GM12875 (cell line): ENCODE measurements around the gene CSF1R.

Experiments
- H3K4me3 ChIP-seq: one replicate; pipeline ENCODE4 v1.5.1; 2011; ENCODE audit warnings: low read depth, low read length, control low read depth
- CTCF ChIP-seq: IDR thresholded peaks from 2 replicates; pipeline ENCODE4 v1.5.1; 2011; ENCODE audit warnings: low read depth, mild to moderate bottlenecking, control low read depth, inconsistent platforms, low read length, moderate library complexity, borderline replicate concordance; ENCODE audit not compliant: insufficient read depth

CSF1R gene

GRCh38 chr5:150114773-150115408, 28.5 kb upstream of the CSF1R start:
- TF ChIP-seq CTCF, result no peak
- no peak overlapping the region for H3K4me3 ChIP-seq

DNA sequence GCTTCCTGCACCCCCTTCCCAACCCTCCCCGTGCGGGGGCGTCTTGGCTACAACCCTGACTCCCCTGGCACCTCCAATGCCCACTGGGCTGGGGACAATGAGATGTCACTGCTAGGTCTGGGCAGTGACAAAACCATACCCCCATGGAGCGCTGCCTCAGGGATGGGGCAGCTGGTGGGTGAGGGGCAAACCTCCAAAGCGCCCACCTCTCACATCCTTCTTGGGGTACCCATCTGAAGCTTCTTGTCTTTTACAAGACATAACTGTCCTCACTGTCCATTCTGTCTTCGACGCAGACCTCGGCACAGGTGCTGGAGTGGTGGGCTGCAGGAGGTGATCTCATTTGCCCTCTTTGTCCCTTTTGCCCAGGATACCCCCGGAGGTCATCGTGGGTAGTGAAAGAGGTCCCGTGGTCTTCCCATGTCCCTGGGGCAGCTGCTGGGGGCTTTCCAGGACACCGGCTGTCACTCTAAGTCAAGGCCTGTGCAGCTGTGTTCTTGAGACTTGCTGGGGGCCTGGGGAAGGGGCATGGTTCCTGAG, 27.8 kb upstream of the CSF1R start:
- no peak for TF ChIP-seq CTCF
- no peak overlapping the region for H3K4me3 ChIP-seq

DNA sequence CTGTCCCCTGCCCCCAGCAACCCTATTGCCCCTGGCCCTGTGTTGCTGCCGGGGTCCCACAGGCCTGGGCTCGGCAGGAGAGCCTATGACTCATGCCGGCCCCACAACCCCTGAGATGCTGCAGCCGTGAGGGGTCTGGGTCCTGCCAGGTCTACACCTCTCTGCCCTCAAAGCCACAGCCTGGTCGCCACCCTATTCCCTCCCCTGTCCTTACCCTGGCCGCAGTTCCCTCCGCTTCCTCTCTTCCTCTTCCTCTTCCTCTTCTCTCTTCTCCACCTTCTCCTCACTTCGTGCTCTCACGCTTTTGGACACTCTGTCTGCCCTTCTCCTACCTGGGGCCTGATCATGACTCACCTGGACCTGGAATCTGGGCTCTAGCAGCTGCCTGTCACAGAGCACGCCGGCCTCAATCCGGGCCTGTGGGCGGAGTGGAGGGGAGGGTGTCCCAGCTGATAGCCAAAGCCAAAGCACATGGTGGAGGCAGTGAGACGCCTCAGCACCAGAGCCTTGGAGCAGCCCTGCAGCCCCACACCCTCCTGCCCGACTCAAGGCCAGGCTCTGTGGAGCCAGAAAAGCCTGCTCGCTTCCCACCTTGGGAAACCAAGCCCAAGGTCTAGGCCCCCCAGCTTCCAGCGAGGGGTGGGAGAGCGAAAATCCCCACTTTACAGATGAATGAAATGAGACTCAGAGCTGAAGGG, 26.8 kb upstream of the CSF1R start:
- no peak overlapping the region for H3K4me3 ChIP-seq
- no peak for TF ChIP-seq CTCF

DNA sequence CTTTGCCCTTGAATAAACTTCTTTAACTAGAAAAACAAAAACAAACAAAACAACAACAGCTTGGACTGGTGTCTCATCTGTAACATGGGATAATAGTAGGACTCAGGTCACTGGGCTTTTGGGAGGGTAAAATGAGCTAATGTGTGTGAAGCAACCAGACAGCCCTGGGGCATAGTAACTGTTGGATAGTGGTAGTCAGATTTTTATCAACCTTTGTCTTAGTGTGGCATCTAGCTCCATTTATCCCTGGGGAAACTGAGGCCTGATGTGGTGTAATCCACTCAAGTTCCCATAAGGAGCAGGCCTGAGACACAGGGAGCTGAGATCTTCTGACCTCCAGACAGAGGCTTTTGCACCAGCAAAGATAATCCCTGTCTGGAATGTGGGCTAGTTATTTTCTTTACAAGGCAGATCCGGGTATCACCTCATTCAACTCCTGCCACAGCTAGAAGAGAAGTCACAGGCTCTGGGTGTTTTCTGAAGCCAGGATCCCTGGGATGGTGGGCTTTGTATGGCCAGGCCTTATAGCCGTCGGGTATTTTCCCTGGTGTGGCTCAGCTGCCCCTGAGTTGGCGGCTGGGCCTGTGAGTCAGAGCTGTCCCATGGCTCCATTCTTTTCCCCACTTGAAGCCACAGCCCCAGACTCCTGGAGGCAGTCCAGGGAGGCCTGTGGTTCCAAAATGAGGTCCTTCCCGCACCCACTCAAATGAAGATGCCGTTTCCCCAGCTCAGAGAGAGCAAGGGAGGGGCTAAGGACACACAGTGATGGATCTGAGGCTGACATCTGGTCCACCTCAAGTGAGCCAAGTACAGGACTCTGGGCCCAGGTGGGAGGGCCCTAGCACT, 26.1 kb upstream of the CSF1R start:
- TF ChIP-seq CTCF, result no peak
- H3K4me3 ChIP-seq, result no peak overlapping the region

DNA sequence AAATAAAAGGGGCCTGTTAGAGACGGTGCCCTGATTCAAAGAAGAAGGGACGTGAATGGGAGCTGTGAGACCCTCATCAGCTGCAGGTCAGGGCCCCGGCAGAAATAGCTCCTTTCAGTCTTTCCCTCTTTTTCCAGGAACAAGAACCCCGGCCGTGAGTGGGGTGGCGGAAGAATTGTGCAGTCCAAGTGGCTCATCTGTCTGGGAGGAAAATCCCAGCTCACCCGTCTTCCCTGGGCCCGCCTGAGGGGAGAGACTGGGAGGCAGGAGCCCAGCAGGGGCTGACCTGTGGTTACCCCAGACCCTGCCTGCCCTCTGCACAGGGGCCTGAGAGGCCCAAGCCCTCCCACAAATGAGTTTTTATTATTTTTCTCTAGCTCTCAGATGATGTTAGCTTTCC, 24.8 kb upstream of the CSF1R start:
- H3K4me3 ChIP-seq, result no peak overlapping the region
- no peak for TF ChIP-seq CTCF

DNA sequence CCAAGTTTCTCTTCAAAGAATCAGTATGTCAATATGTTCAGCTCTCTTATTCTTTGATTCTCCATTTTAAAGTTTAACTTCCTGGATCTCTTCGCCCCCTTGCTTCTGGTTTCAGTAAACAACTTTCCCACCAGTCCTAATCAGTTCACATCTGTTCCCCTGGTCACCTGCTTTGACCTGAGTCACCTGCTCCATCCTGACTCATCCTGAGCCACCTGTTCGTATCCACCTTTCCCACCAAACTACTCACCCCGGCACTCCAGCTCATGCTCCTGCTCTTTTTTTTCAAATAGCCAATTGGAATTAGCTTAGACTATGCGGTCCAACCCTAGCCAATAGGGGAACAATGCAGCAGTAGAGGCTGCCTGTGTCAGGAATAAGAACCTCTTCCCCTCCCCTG, 23.6 kb upstream of the CSF1R start:
- no peak overlapping the region for H3K4me3 ChIP-seq
- TF ChIP-seq CTCF, result no peak
